Psoas muscle (tissue), 8 donors: ENCODE data around the gene EDIL3. TPM values are rescaled to one million over a fixed set of nuclear protein-coding genes. Genes with fewer than 3 reads are reported as not detected.

ENCODE experiments used
- ATAC-seq, 4 donors: fragments of 200-7000 bp; cut with Tn5 transposase; one replicate each; pipeline ENCODE4 v1.9.1; 2020; ENCODE audit warnings: moderate library complexity in 3 of 4, mild to moderate bottlenecking in 2 of 4
- DNase-seq, 2 donors: peaks; one replicate each; pipeline ENCODE4 v3.0.0-alpha.2; 2020
- H3K27ac ChIP-seq: fragments of 200-600 bp; one replicate; pipeline ENCODE4 v1.8.0; 2022
- H3K27me3 ChIP-seq, 3 donors: fragments of 200-600 bp in 1 of 3; one replicate each; pipeline versions ENCODE4 v1.6.1 to v1.8.0; 2013 to 2022; ENCODE audit warnings: low read length in 2 of 3, mild to moderate bottlenecking in 2 of 3, moderate library complexity in 1 of 3; ENCODE audit not compliant: insufficient read depth in 3 of 3
- H3K36me3 ChIP-seq, 2 donors: fragments of 200-600 bp in 1 of 2; one replicate each; pipeline versions ENCODE4 v1.6.1 to v1.8.0; 2013 to 2022; ENCODE audit warnings: low read depth in 1 of 2, mild to moderate bottlenecking in 1 of 2, moderate library complexity in 1 of 2; ENCODE audit not compliant: insufficient read depth in 1 of 2
- H3K4me1 ChIP-seq: fragments of 200-600 bp; one replicate; pipeline ENCODE4 v1.8.0; 2022
- H3K4me3 ChIP-seq: fragments of 200-600 bp; one replicate; pipeline ENCODE4 v1.8.0; 2022; ENCODE audit warnings: mild to moderate bottlenecking
- H3K9me3 ChIP-seq: fragments of 200-600 bp; one replicate; pipeline ENCODE4 v1.8.0; 2022
- WGBS, 3 donors: extraction: QIAGEN DNeasy Blood & Tissue Kit; methylation state at CpG; one replicate each; pipeline versions ENCODE4 v1.1.6 to v1.1.7; 2013; 5-methylcytosine and 5-hydroxymethylcytosine counted together
- intact Hi-C, 2 donors: fragments of 100-400 bp; cut with DNase I; formaldehyde crosslinking; loops; one replicate each; pipeline versions ENCODE4 v1.11.0 to v1.14.2; 2022
- polyA plus RNA-seq, 3 donors: library from polyadenylated mRNA; stranded (reverse); fragments of 200-250 nt; gene quantifications; one replicate each; pipeline ENCODE4 v1.2.3, GENCODE V29; 2013
- total RNA-seq, 4 donors: library from RNA; stranded (reverse); fragmentation: NEBNext Ultra II Directional in 2 of 4; extraction: Animal tissue kit (Norgen Biotek cat#: 25700) in 2 of 4; gene quantifications; one replicate each; pipeline versions ENCODE4 v1.2.1 to v1.2.4, GENCODE V29; 2021 to 2023
- TF ChIP-seq, protein P1 (sequence below): fragments of 200-600 bp; IDR thresholded peaks from one replicate; pipeline ENCODE4 v1.8.0; 2022; ENCODE audit warnings: antibody characterized with exemption
- donor health status: healthy with polysubstance abuse.
- donor health status: DM: no; HTN: no; CAD: no; lungs with moderate emphysema.
- donor health status: Bipolar disorder and iron deficiency.
- donor health status: healthy.
- donor health status: DM: yes; HTN: yes; CAD: no.
- donor health status: DM: no; HTN: no; CAD: no.
- donor health status: DM: no; HTN: no; CAD: no.
- donor health status: DM: yes; HTN: yes; CAD: no.

Gene EDIL3
- total and polyA plus RNA-seq, 7 donors: 0.11 to 0.91 (median 0.34) TPM

GRCh38 chr5:84381502-84382362 is 2.9 kb downstream of the EDIL3 start:
- intact Hi-C loops: no loop called here
- ATAC-seq: no peak
- Histone ChIP-seq H3K4me3 (peak overlapping the region; percentile 52), H3K27ac (no peak overlapping the region), H3K27me3 (peaks cover 3 to 53% (median 24%) of the 10 kb centered on the region in 3 donors), H3K4me1 (no peaks in the 10 kb centered on the region), H3K36me3 (no peaks in the 10 kb centered on the region), H3K9me3 (no peaks in the 10 kb centered on the region)
- DNase-seq: no peak
- TF ChIP-seq, protein P1, sequence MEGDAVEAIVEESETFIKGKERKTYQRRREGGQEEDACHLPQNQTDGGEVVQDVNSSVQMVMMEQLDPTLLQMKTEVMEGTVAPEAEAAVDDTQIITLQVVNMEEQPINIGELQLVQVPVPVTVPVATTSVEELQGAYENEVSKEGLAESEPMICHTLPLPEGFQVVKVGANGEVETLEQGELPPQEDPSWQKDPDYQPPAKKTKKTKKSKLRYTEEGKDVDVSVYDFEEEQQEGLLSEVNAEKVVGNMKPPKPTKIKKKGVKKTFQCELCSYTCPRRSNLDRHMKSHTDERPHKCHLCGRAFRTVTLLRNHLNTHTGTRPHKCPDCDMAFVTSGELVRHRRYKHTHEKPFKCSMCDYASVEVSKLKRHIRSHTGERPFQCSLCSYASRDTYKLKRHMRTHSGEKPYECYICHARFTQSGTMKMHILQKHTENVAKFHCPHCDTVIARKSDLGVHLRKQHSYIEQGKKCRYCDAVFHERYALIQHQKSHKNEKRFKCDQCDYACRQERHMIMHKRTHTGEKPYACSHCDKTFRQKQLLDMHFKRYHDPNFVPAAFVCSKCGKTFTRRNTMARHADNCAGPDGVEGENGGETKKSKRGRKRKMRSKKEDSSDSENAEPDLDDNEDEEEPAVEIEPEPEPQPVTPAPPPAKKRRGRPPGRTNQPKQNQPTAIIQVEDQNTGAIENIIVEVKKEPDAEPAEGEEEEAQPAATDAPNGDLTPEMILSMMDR: no peak
- 14 to 19% (median 19%) methylated on average over 14 of the region's 14 CpGs for WGBS, 3 donors

- no peak overlapping the region for H3K4me3 ChIP-seq
- H3K27me3 ChIP-seq: peaks cover 0 to 38% (median 21%) of the 10 kb centered on the region in 3 donors
- no peak for DNase-seq
- intact Hi-C loops: no loop called here
- TF ChIP-seq, protein P1: no peak
- WGBS, 3 donors: 72 to 76% (median 74%) methylated on average over 2 of the region's 2 CpGs
- no peaks in the 10 kb centered on the region for H3K9me3 ChIP-seq
- no peaks in the 10 kb centered on the region for H3K4me1 ChIP-seq
- no peak overlapping the region for H3K27ac ChIP-seq
- ATAC-seq: no peak
- no peaks in the 10 kb centered on the region for H3K36me3 ChIP-seq
Observed at GRCh38 chr5:84379749-84380148, 4.9 kb downstream of the EDIL3 start.

- Histone ChIP-seq H3K4me3 (no peak overlapping the region), H3K27ac (no peak overlapping the region), H3K9me3 (no peaks in the 10 kb centered on the region), H3K36me3 (no peaks in the 10 kb centered on the region), H3K4me1 (no peaks in the 10 kb centered on the region), H3K27me3 (peaks cover 0 to 30% (median 15%) of the 10 kb centered on the region in 3 donors)
- no peak for DNase-seq
- TF ChIP-seq, protein P1: no peak
- 20 to 26% (median 22%) methylated on average over 2 of the region's 2 CpGs for WGBS, 3 donors
- ATAC-seq: no peak
- intact Hi-C loops: no loop called here
Observed at GRCh38 chr5:84378961-84379360, 5.7 kb downstream of the EDIL3 start.

DNA sequence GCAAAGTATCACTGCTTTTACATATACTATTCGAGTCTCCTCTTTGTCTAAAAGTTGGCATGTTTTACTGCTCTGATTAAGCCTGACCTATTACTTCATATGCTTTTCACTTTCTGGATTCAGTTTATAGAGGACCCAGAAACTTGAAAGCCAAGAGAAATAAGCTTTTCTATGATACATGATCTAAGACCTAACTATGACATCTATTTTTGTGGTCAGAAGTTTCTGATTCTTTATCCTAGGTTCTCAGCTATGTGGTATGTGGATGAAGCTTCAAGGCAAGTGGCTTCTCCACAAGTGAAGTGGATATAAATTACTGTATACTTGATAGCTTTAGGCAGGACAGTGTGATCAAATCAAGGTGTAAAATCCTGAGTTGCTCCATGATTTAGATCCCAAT is 6.3 kb downstream of the EDIL3 start:
- DNase-seq: no peak
- WGBS, 3 donors: 27 to 58% (median 33%) methylated on average over 1 of the region's 1 CpG
- ATAC-seq: no peak
- no peaks in the 10 kb centered on the region for H3K9me3 ChIP-seq
- intact Hi-C loops: no loop called here
- TF ChIP-seq, protein P1: no peak
- H3K4me1 ChIP-seq: no peaks in the 10 kb centered on the region
- no peak overlapping the region for H3K4me3 ChIP-seq
- H3K27me3 ChIP-seq: peaks cover 0 to 24% (median 10%) of the 10 kb centered on the region in 3 donors
- H3K36me3 ChIP-seq: no peaks in the 10 kb centered on the region
- no peak overlapping the region for H3K27ac ChIP-seq
